Naive B cell (primary cell): ENCODE data around the gene KCNN1. TPM values are rescaled to one million over a fixed set of nuclear protein-coding genes. Genes with fewer than 3 reads are reported as not detected.
"Not testable (repeated sequence)": the region's sequence is repeated elsewhere in the genome, so short reads cannot be mapped to it uniquely, and the experiment has no call there.

ENCODE experiments used
- ATAC-seq, 2 donors: fragments of 150-1000 bp; cut with Tn5 transposase; 2 replicates each; pipeline ENCODE4 v1.10.0; 2021; ENCODE audit warnings: low read depth in 2 of 2, mild to moderate bottlenecking in 2 of 2, moderate library complexity in 2 of 2
- DNase-seq: peaks from one replicate; pipeline ENCODE4 v3.0.0; 2022
- H3K27ac Mint-ChIP-seq, 6 donors: one replicate each; pipeline ENCODE4 v1.8.0; 2020 to 2022; ENCODE audit warnings: mild to moderate bottlenecking in 6 of 6, mixed read lengths in 6 of 6, moderate library complexity in 5 of 6, inconsistent platforms in 2 of 6
- H3K27me3 Mint-ChIP-seq, 3 donors: one replicate each; pipeline ENCODE4 v1.8.0; 2021 to 2022; ENCODE audit warnings: mixed read lengths in 3 of 3, mild to moderate bottlenecking in 1 of 3
- H3K36me3 Mint-ChIP-seq, 2 donors: one replicate each; pipeline ENCODE4 v1.8.0; 2020 to 2022; ENCODE audit warnings: mixed read lengths in 2 of 2, inconsistent platforms in 1 of 2, mild to moderate bottlenecking in 1 of 2
- H3K4me1 Mint-ChIP-seq, 3 donors: one replicate each; pipeline ENCODE4 v1.8.0; 2020 to 2022; ENCODE audit warnings: mixed read lengths in 3 of 3, inconsistent platforms in 1 of 3, mild to moderate bottlenecking in 1 of 3, moderate library complexity in 1 of 3
- H3K4me3 Mint-ChIP-seq, 8 donors: one replicate each; pipeline ENCODE4 v1.8.0; 2020 to 2022; ENCODE audit warnings: mild to moderate bottlenecking in 8 of 8, mixed read lengths in 8 of 8, moderate library complexity in 8 of 8, inconsistent platforms in 2 of 8
- H3K9me3 Mint-ChIP-seq, 7 donors: one replicate each; pipeline ENCODE4 v1.8.0; 2020 to 2022; ENCODE audit warnings: mixed read lengths in 7 of 7, mild to moderate bottlenecking in 5 of 7, inconsistent platforms in 2 of 7, moderate library complexity in 1 of 7
- polyA plus RNA-seq, 6 donors: library from polyadenylated mRNA; unstranded; fragments of 300-500 nt; fragmentation: Illumina TruSeq; gene quantifications; one replicate each; pipeline ENCODE4 v1.2.3, GENCODE V29; 2021; ENCODE audit warnings: low read depth in 6 of 6

KCNN1 gene
- polyA plus RNA-seq, 6 donors from 2014 or later, result 0.27 TPM; not detected in 5

DNA sequence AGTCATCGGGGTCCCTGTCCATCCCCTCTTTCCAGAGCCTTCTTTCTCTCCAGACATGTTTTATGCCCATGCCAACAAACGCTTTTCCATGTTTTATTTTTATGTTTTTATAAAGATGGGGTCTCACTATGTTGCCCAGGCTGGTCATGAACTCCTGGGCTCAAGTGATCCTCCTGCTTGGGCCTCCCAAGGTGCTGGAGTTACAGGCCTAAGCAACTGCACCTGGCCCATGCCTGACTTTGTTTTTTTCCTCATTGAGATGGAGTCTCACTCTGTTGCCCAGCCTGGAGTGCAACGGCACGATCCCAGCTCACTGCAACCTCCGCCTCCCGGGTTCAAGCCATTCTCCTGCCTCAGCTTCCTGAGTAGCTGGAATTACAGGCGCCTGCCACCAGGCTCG, 19.7 kb downstream of the KCNN1 start:
- not testable (repeated sequence) for H3K36me3 Mint-ChIP-seq, H3K9me3 Mint-ChIP-seq, DNase-seq, ATAC-seq, H3K27me3 Mint-ChIP-seq, H3K27ac Mint-ChIP-seq, H3K4me3 Mint-ChIP-seq
- peaks cover 0 to 21% (median 5%) of the 10 kb centered on the region in 3 donors for H3K4me1 Mint-ChIP-seq

DNA sequence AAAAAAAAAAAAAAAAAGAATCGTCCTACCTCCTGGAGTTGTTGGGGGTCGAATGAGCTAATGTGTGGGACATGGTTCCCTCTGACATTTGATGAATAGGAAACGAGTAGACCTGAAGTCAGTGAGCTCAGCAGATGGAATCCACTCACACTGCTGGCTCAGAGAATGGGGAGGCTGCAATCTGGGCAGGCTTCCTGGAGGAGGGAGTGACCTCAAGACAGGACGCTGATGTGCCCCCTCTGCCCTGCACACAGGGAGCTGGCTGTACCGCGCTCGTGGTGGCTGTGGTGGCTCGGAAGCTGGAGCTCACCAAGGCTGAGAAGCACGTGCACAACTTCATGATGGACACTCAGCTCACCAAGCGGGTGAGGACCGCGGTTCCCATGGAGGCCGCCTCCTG, 21.3 kb downstream of the KCNN1 start:
- DNase-seq (no peak), ATAC-seq (no peak)
- no peak overlapping the region for H3K27ac Mint-ChIP-seq
- peaks cover 0 to 7% (median 7%) of the 10 kb centered on the region in 3 donors for H3K27me3 Mint-ChIP-seq
- no peaks in the 10 kb centered on the region for H3K36me3 Mint-ChIP-seq
- peaks cover 0 to 13% (median 5%) of the 10 kb centered on the region in 3 donors for H3K4me1 Mint-ChIP-seq
- no peaks in the 10 kb centered on the region for H3K9me3 Mint-ChIP-seq
- no peak overlapping the region for H3K4me3 Mint-ChIP-seq

DNA sequence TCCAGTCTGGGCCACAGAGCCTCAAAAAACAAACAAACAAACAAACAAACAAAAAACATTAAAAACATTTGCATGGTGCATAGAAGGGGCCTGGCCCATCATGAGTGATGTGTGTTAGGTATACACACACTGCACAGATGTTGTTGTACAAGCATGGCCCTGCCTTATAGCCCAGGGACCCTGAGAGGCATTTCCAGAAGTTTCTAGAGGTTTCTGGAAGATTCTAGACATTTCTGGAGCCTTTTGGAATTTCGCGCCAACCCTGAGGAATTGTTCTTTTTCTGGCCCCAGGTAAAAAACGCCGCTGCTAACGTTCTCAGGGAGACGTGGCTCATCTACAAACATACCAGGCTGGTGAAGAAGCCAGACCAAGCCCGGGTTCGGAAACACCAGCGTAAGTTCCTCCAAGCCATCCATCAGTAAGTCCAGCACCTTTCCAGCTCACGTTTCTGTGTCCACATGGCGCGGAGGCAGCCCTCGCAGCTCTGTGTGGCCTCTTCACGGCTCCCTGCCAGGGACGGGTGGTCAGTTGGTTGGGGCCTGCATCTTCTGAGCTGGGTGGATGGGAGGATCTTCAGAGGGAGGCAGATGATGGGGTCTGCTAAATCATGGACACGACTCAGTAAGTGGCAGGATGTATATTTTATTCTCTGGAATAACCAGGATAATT, 22.7 kb downstream of the KCNN1 start:
- no peak for ATAC-seq
- Mint-ChIP-seq H3K4me1 (peaks cover 0 to 12% (median 5%) of the 10 kb centered on the region in 3 donors), H3K36me3 (no peaks in the 10 kb centered on the region), H3K9me3 (no peaks in the 10 kb centered on the region), H3K27me3 (peaks cover 0 to 7% (median 7%) of the 10 kb centered on the region in 3 donors), H3K4me3 (no peak overlapping the region), H3K27ac (no peak overlapping the region)
- no peak for DNase-seq

- H3K27ac Mint-ChIP-seq, result peak overlapping the region in 1 of 6 donors; percentile 42
- H3K4me3 Mint-ChIP-seq, result no peak overlapping the region
- H3K27me3 Mint-ChIP-seq, result no peaks in the 10 kb centered on the region
- peaks cover 6 to 9% (median 6%) of the 10 kb centered on the region in 3 donors for H3K4me1 Mint-ChIP-seq
- no peak for ATAC-seq
- DNase-seq, result no peak
- H3K36me3 Mint-ChIP-seq, result no peaks in the 10 kb centered on the region
- no peaks in the 10 kb centered on the region for H3K9me3 Mint-ChIP-seq
Measured at GRCh38 chr19:17993076-17993813, 26.3 kb downstream of the KCNN1 start.

- H3K27me3 Mint-ChIP-seq, result no peaks in the 10 kb centered on the region
- H3K36me3 Mint-ChIP-seq, result no peaks in the 10 kb centered on the region
- peaks cover 16 to 23% (median 22%) of the 10 kb centered on the region in 3 donors for H3K4me1 Mint-ChIP-seq
- H3K9me3 Mint-ChIP-seq, result no peaks in the 10 kb centered on the region
- H3K4me3 Mint-ChIP-seq, result peak overlapping the region in 2 of 8 donors; percentile 22 to 39
- peak; percentile 81 for DNase-seq
- H3K27ac Mint-ChIP-seq, result peak overlapping the region in 5 of 6 donors; percentile 33 to 93 (median 66)
- peak; percentile 15 to 19 for ATAC-seq
Measured at GRCh38 chr19:17996826-17997316, 30.0 kb downstream of the KCNN1 start.

GRCh38 chr19:17997969-17998826, 31.3 kb downstream of the KCNN1 start:
- H3K27me3 Mint-ChIP-seq, result no peaks in the 10 kb centered on the region
- peak overlapping the region in 1 of 8 donors; percentile 56 for H3K4me3 Mint-ChIP-seq
- no peak for DNase-seq
- no peaks in the 10 kb centered on the region for H3K36me3 Mint-ChIP-seq
- peaks cover 21 to 34% (median 22%) of the 10 kb centered on the region in 3 donors for H3K4me1 Mint-ChIP-seq
- no peak for ATAC-seq
- no peaks in the 10 kb centered on the region for H3K9me3 Mint-ChIP-seq
- peak overlapping the region in 5 of 6 donors; percentile 78 to 100 (median 100) for H3K27ac Mint-ChIP-seq

DNA sequence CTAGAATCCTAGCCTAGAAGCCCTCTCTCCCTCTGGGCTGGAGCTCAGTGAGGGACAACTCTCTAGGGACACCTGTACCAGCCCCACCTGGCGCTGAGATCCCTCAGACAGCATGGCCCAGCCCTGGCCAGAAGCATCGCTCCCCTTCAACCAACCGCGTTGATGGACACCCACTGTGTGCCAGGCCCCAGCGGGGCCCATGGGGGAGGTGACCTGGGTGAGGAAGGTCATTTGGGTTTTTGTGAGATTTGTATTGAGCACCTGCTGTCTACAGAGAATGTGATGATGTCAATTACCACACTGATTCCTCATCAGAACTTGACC, 31.9 kb downstream of the KCNN1 start:
- DNase-seq, result no peak
- Mint-ChIP-seq H3K9me3 (no peaks in the 10 kb centered on the region), H3K36me3 (no peaks in the 10 kb centered on the region), H3K27ac (peak overlapping the region; percentile 80 to 100 (median 100)), H3K4me1 (peaks cover 21 to 38% (median 22%) of the 10 kb centered on the region in 3 donors), H3K27me3 (no peaks in the 10 kb centered on the region), H3K4me3 (peak overlapping the region in 6 of 8 donors; percentile 35 to 75 (median 63))
- no peak for ATAC-seq

DNA sequence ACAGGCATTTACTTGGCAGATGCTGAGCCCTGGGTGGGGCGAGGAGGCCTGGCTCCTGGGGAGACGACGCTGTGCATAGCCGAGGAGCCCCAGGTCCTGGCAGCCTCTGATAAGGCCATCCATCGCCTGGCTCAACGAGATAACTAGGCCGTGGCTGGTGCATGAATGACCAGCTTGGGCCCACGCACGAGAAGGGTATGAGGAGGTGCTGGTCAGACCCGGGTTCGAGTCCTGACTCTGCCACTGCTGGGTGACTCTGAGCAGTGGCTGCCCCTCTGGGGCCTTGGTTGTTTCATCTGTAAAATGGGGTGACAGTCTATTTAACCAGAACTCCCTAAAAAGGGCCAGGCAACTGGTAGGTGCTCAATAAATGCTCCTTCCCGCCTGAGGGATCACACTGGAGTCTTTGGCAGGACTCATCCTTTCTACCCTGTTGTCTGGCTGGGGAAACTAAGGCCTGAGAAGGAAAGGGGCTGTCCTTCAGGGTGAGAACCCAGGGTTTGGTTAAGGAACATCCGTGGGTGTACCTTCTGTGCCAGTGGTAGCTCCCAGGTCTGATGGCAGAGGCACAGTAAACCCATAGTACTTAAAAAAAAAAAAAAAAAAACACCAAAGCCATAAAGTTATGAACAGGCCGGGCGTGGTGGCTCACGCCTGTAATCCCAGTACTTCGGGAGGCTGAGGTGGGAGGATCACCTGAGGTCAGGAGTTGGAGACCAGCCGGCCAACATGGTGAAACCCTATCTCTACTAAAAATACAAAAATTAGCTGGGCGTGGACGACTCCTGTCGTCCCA, 33.0 kb downstream of the KCNN1 start:
- Mint-ChIP-seq H3K4me1 (peaks cover 21 to 39% (median 22%) of the 10 kb centered on the region in 3 donors), H3K27ac (peak overlapping the region; percentile 100), H3K27me3 (no peaks in the 10 kb centered on the region), H3K36me3 (no peaks in the 10 kb centered on the region), H3K4me3 (peak overlapping the region; percentile 86 to 94 (median 92)), H3K9me3 (no peaks in the 10 kb centered on the region)
- DNase-seq (no peak), ATAC-seq (no peak)

- no peaks in the 10 kb centered on the region for H3K27me3 Mint-ChIP-seq
- H3K4me3 Mint-ChIP-seq, result peak overlapping the region; percentile 86 to 94 (median 92)
- ATAC-seq, result peak in 1 of 2 donors; percentile 0
- DNase-seq, result no peak
- peaks cover 21 to 40% (median 22%) of the 10 kb centered on the region in 3 donors for H3K4me1 Mint-ChIP-seq
- peak overlapping the region; percentile 100 for H3K27ac Mint-ChIP-seq
- no peaks in the 10 kb centered on the region for H3K36me3 Mint-ChIP-seq
- no peaks in the 10 kb centered on the region for H3K9me3 Mint-ChIP-seq
Measured at GRCh38 chr19:18000480-18000914, 33.6 kb downstream of the KCNN1 start.

- H3K27me3 Mint-ChIP-seq, result no peaks in the 10 kb centered on the region
- H3K4me1 Mint-ChIP-seq, result peaks cover 21 to 40% (median 22%) of the 10 kb centered on the region in 3 donors
- ATAC-seq, result peak; percentile 76 to 78
- peak overlapping the region; percentile 100 for H3K27ac Mint-ChIP-seq
- DNase-seq, result peak; percentile 99
- H3K9me3 Mint-ChIP-seq, result no peaks in the 10 kb centered on the region
- H3K4me3 Mint-ChIP-seq, result peak overlapping the region; percentile 91 to 96 (median 94)
- H3K36me3 Mint-ChIP-seq, result no peaks in the 10 kb centered on the region
Measured at GRCh38 chr19:18000915-18001776, 34.2 kb downstream of the KCNN1 start.

DNA sequence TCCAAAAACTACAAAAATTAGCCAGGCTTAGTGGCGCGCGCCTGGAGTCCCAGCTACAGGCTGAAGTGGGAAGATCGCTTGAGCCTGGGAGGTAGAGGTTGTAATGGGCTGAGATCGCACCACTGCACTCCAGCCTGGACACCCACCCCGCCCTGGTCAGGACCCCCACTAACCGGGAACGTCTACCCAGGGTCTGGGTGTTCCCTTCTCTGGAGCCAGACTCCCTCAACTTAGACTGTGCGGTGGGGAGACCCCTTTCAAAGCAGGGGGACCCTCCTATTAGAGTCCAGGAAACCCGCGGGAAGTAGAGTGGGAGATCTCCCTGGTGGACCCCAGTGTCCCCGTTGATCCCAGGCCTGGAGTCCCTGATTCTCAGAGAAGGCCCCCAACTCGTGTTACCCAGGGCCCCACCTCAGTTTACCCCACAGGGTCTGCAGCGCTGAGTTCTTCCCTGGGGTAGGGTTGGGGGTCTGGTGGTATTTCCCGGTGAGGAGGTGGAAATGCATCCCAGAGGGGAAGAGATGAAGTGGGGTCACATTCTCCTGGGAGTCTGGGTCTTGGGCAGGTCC, 35.0 kb downstream of the KCNN1 start:
- DNase-seq, result no peak
- peak overlapping the region; percentile 95 to 100 (median 98) for H3K27ac Mint-ChIP-seq
- peak overlapping the region; percentile 85 to 96 (median 94) for H3K4me3 Mint-ChIP-seq

More for the DNA sequence above, 35.0 kb downstream of the KCNN1 start:
- H3K27me3 Mint-ChIP-seq, result no peaks in the 10 kb centered on the region
- no peak for ATAC-seq
- H3K9me3 Mint-ChIP-seq, result no peaks in the 10 kb centered on the region
- no peaks in the 10 kb centered on the region for H3K36me3 Mint-ChIP-seq
- peaks cover 22 to 43% (median 25%) of the 10 kb centered on the region in 3 donors for H3K4me1 Mint-ChIP-seq
